Measurements from ENCODE around the gene EIF5. TPM values are rescaled to one million over a fixed set of nuclear protein-coding genes. Genes with fewer than 3 reads are reported as not detected.
A peak's percentile ranks its signal among the peaks of the same experiment; 100 is the strongest.

The EIF5 gene
- total RNA-seq, 2 donors from 2014 or later = 85.6 to 234 TPM

- peaks cover 29% of the 10 kb centered on the region for H3K4me1 ChIP-seq
- no peaks in the 10 kb centered on the region for H3K27me3 ChIP-seq
- peaks cover 19 to 35% of the 10 kb centered on the region in 2 donors for H3K36me3 ChIP-seq (replicated peaks in 1 of 2; ENCODE audit: insufficient read depth in 1 of 2, low read depth in 2 of 2)
- intact Hi-C loops (cut with DNase I) = no loop called here
- DNase-seq (peak; percentile 70 to 85 (median 78)), ATAC-seq (peak; percentile 49)
- TF ChIP-seq POLR2A (IDR thresholded peaks at IDR 0.05) = peak in 2 of 3 donors; percentile 50 to 61
- no peak for TF ChIP-seq CTCF (IDR thresholded peaks at IDR 0.05)
- H3K9me3 ChIP-seq = no peaks in the 10 kb centered on the region
- WGBS, 2 donors = 2 to 4% methylated on average over 15 to 63 of the region's 97 CpGs
- peak overlapping the region; percentile 99 to 100 (median 100) for H3K27ac ChIP-seq
- peak overlapping the region; percentile 88 to 100 for H3K4me3 ChIP-seq
Observed at GRCh38 chr14:103334644-103335622, 896 bp downstream of the EIF5 start.

- TF ChIP-seq POLR2A (IDR thresholded peaks at IDR 0.05) (no peak), CTCF (IDR thresholded peaks at IDR 0.05) (no peak)
- Histone ChIP-seq H3K27ac (no peak overlapping the region), H3K36me3 (replicated peaks in 1 of 2; ENCODE audit: insufficient read depth in 1 of 2, low read depth in 2 of 2) (peaks cover 30 to 46% of the 10 kb centered on the region in 2 donors), H3K9me3 (no peaks in the 10 kb centered on the region), H3K4me3 (no peak overlapping the region), H3K4me1 (peaks cover 26% of the 10 kb centered on the region), H3K27me3 (no peaks in the 10 kb centered on the region)
- ATAC-seq (no peak), DNase-seq (no peak)
- intact Hi-C loops (cut with DNase I) = no loop called here
- WGBS, 2 donors = 90 to 91% methylated on average over 14 of the region's 14 CpGs
Observed at GRCh38 chr14:103336191-103336590, 2.2 kb downstream of the EIF5 start.

GRCh38 chr14:103337794-103338193 lies 3.8 kb downstream of the EIF5 start:
- Histone ChIP-seq H3K4me3 (no peak overlapping the region), H3K4me1 (peaks cover 25% of the 10 kb centered on the region), H3K27me3 (no peaks in the 10 kb centered on the region), H3K36me3 (replicated peaks in 1 of 2; ENCODE audit: insufficient read depth in 1 of 2, low read depth in 2 of 2) (peaks cover 30 to 58% of the 10 kb centered on the region in 2 donors), H3K27ac (no peak overlapping the region), H3K9me3 (no peaks in the 10 kb centered on the region)
- intact Hi-C loops (cut with DNase I) = no loop called here
- ATAC-seq (no peak), DNase-seq (no peak)
- TF ChIP-seq POLR2A (IDR thresholded peaks at IDR 0.05) (no peak), CTCF (IDR thresholded peaks at IDR 0.05) (no peak)
- 72 to 89% methylated on average over 3 of the region's 3 CpGs for WGBS, 2 donors

- H3K4me1 ChIP-seq = peaks cover 22% of the 10 kb centered on the region
- intact Hi-C loops (cut with DNase I) = no loop called here
- no peak overlapping the region for H3K4me3 ChIP-seq
- peaks cover 38 to 66% of the 10 kb centered on the region in 2 donors for H3K36me3 ChIP-seq (replicated peaks in 1 of 2; ENCODE audit: insufficient read depth in 1 of 2, low read depth in 2 of 2)
- TF ChIP-seq CTCF (IDR thresholded peaks at IDR 0.05) = no peak
- TF ChIP-seq POLR2A (IDR thresholded peaks at IDR 0.05) = no peak
- WGBS, 2 donors = 76 to 95% methylated on average over 6 of the region's 6 CpGs
- H3K27ac ChIP-seq = no peak overlapping the region
- DNase-seq (no peak), ATAC-seq (no peak)
- H3K27me3 ChIP-seq = no peaks in the 10 kb centered on the region
- H3K9me3 ChIP-seq = no peaks in the 10 kb centered on the region
Observed at GRCh38 chr14:103339561-103339960, 5.5 kb downstream of the EIF5 start.

Data from body of pancreas (tissue), 4 donors.